DOHH2 (cell line): Measurements from ENCODE around the gene TULP4.
A peak's percentile ranks its signal among the peaks of the same experiment; 100 is the strongest.

ENCODE experiments used
- H3F3A ChIP-seq: fragments of 200-600 bp; sonication (generic), shearing (Covaris generic); 2 replicates; pipeline ENCODE4 v1.6.0; 2016; ENCODE audit warnings: antibody characterized with exemption, mild to moderate bottlenecking; ENCODE audit not compliant: control insufficient read depth, insufficient read depth
- H3K27ac ChIP-seq: fragments of 200-600 bp; sonication (generic); 2 replicates; pipeline ENCODE4 v1.5.1; 2014; ENCODE audit warnings: low read depth, mild to moderate bottlenecking, low read length, moderate library complexity
- H3K27me3 ChIP-seq: fragments of 200-600 bp; sonication (generic); 2 replicates; pipeline ENCODE4 v1.6.1; 2014; ENCODE audit warnings: mild to moderate bottlenecking, low read length, mixed read lengths; ENCODE audit not compliant: control insufficient read depth
- H3K36me3 ChIP-seq: fragments of 200-600 bp; sonication (generic); 2 replicates; pipeline ENCODE4 v1.6.1; 2014; ENCODE audit warnings: mild to moderate bottlenecking, low read length, moderate library complexity, mixed read lengths; ENCODE audit not compliant: control insufficient read depth
- H3K4me1 ChIP-seq: fragments of 200-600 bp; sonication (generic); 2 replicates; pipeline ENCODE4 v1.6.1; 2014; ENCODE audit warnings: mild to moderate bottlenecking, low read length, mixed read lengths; ENCODE audit not compliant: control insufficient read depth
- H3K4me2 ChIP-seq: fragments of 200-600 bp; sonication (generic); 2 replicates; pipeline ENCODE4 v1.6.0; 2014; ENCODE audit warnings: mild to moderate bottlenecking, low read length, moderate library complexity
- H3K4me3 ChIP-seq: fragments of 200-600 bp; sonication (generic); 2 replicates; pipeline ENCODE4 v1.5.1; 2014; ENCODE audit warnings: mild to moderate bottlenecking, low read length, mixed read lengths
- H3K79me2 ChIP-seq: fragments of 200-600 bp; sonication (generic); 2 replicates; pipeline ENCODE4 v1.6.1; 2014; ENCODE audit warnings: mild to moderate bottlenecking, low read length, mixed read lengths; ENCODE audit not compliant: control insufficient read depth
- H3K9me2 ChIP-seq: fragments of 200-600 bp; sonication (generic); replicated peaks from 2 replicates; pipeline ENCODE4 v1.6.1; 2014; ENCODE audit warnings: mild to moderate bottlenecking, low read length, mixed read lengths; ENCODE audit not compliant: control insufficient read depth
- H3K9me3 ChIP-seq: fragments of 200-600 bp; sonication (generic); 2 replicates; pipeline ENCODE4 v1.6.1; 2014; ENCODE audit warnings: antibody characterized with exemption, low read length, mixed read lengths; ENCODE audit not compliant: control insufficient read depth, insufficient read depth
- H4K20me1 ChIP-seq: fragments of 200-600 bp; sonication (generic); 2 replicates; pipeline ENCODE4 v1.6.0; 2014; ENCODE audit warnings: low read depth, mild to moderate bottlenecking, antibody characterized with exemption, low read length, moderate library complexity; ENCODE audit not compliant: control insufficient read depth, insufficient read depth
- CTCF ChIP-seq: fragments of 200-600 bp; sonication (generic); IDR thresholded peaks from one replicate; pipeline ENCODE4 v1.5.1; 2014; ENCODE audit warnings: antibody characterized with exemption, mild to moderate bottlenecking, low read depth, low read length; ENCODE audit not compliant: poor library complexity, severe bottlenecking
- EZH2phosphoT487 ChIP-seq: fragments of 200-600 bp; sonication (generic); IDR thresholded peaks from 2 replicates; pipeline ENCODE4 v1.6.1; 2017; ENCODE audit warnings: borderline replicate concordance, mild to moderate bottlenecking, antibody characterized with exemption, low read length, moderate library complexity, mixed read lengths

The TULP4 gene

GRCh38 chr6:158559895-158560835 lies 247.9 kb downstream of the TULP4 start, which contains the start of gene TMEM181:
Gene TMEM181, plus strand, starts transcription at chr6:158560091. Its CDS starts 134 bp downstream, at chr6:158560225.
- Histone ChIP-seq H3K36me3 (no peaks in the 10 kb centered on the region), H3K4me3 (peak within 1 kb of the TSS; percentile 89), H3F3A (no peaks in the 10 kb centered on the region), H3K27ac (peak within 1 kb of the TSS; percentile 47), H3K27me3 (no peaks in the 10 kb centered on the region), H3K9me2 (no peaks in the 10 kb centered on the region), H3K9me3 (no peaks in the 10 kb centered on the region), H3K4me1 (peaks cover 24% of the 10 kb centered on the region), H4K20me1 (0 out of 2 replicates have a peak, but pooled peaks cover 3% of the 10 kb centered on the region), H3K4me2 (peak within 1 kb of the TSS; percentile 93), H3K79me2 (peaks cover 47% of the 10 kb centered on the region)
- TF ChIP-seq EZH2phosphoT487 (no peak), CTCF (no peak)

- H3K27ac ChIP-seq, result no peak overlapping the region
- H3K9me2 ChIP-seq, result no peaks in the 10 kb centered on the region
- TF ChIP-seq CTCF (no peak), EZH2phosphoT487 (no peak)
- peak overlapping the region; percentile 89 for H3K4me3 ChIP-seq
- H3K4me1 ChIP-seq, result peaks cover 24% of the 10 kb centered on the region
- peak overlapping the region; percentile 93 for H3K4me2 ChIP-seq
- peaks cover 6% of the 10 kb centered on the region; the same call in 1 of the 2 replicates for H4K20me1 ChIP-seq
- H3K36me3 ChIP-seq, result no peaks in the 10 kb centered on the region
- H3K9me3 ChIP-seq, result no peaks in the 10 kb centered on the region
- no peaks in the 10 kb centered on the region for H3F3A ChIP-seq
- H3K79me2 ChIP-seq, result peaks cover 54% of the 10 kb centered on the region
- H3K27me3 ChIP-seq, result no peaks in the 10 kb centered on the region
Measured at GRCh38 chr6:158560836-158561320, 248.6 kb downstream of the TULP4 start.
